LHCN-M2 (cell line): Measurements from ENCODE around the gene FHL3. TPM values are rescaled to one million over a fixed set of nuclear protein-coding genes. Genes with fewer than 3 reads are reported as not detected.

ENCODE experiments used
- DNase-seq: peaks from one replicate; pipeline ENCODE4 v3.0.0-alpha.2; 2012; ENCODE audit warnings: low read depth
- total RNA-seq: library from RNA; depleted of rRNA; stranded (reverse); fragments of >200 nt; gene quantifications from 2 replicates; pipeline ENCODE4 v1.2.3, GENCODE V29; 2014

FHL3 gene
- total RNA-seq, 1 experiment from 2014 or later: 39.0 TPM

DNA sequence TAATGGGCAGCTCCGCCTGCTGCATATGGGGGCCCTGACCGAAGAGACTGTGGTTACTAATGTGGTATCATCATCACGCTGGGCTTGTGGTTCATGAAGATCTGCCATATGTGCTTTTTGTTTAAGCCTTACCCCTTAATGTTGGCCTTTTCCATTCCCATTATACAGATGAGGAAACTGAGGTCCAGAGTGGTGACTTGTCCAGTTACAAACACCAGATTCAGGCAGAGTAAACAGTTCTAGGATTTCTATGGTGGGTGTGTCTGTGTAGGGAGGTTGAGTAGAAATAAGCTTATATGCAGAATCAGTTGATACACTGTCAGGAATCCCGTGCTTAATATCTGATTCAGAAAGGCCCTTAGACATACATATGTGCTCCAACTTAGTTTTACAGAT is 7.9 kb upstream of the FHL3 start:
- DNase-seq: no peak

DNA sequence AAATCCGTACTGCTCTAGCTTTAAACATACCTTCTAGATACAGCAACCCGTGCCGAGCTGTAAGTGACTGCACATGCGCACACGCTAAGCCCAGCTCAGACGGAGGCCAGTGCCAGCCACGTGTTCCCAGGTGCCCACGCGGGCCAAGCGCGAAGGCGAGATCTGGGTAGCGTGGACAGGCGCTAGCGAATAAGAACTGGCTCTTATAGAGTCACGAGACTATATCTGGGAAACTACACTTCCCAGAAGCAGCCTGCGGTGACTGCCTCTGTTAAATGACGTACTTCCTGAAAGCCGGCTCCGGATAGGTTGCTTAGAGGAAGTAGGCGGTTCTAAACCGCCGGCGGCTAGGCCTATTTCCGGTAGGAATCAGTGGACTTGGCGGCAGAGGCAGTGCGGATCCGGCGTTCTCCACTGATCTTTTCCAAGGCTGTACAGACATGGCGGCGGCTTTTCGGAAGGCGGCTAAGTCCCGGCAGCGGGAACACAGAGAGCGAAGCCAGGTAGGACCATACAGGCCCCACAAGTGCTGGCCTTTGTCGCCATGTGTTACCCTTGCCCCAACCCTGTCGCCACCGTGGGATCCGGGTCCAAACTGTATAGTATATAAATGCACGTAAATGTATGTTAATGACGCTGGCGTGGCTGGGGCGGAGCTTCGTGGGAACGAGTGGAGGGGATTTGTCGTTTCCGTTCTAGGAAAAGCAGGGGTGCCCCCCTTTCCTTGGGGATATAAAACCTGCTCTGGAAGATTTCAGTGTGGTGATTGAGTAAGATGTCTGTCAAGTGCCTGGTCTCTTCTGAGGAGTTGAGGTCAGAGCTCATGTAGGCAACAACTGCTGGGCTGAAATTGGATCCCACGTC is 7.3 kb upstream of the FHL3 start, which contains the start of gene UTP11:
TSS of gene UTP11 (plus strand) at position 372 of the 864 bp plus-strand sequence. CDS start at position 441, 69 bp downstream.
- peak; percentile 100 for DNase-seq

DNA sequence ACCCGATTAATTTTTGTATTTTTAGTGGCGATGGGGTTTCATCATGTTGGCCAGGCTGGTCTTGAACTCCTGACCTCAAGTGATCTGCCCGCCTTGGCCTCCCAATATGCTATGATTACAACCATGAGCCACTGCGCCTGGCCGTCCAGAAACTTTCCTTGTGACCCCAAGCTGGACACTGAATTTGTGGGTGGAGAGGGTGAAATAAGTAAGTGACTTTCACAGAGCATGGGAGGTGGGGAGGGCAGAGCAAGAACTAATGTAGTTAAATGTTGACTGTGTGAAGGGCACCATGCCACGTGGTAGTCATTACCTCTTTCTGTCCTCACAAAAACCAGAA is 4.5 kb upstream of the FHL3 start:
- no peak for DNase-seq

GRCh38 chr1:38009088-38009840 is 4.0 kb upstream of the FHL3 start:
- DNase-seq: peak; percentile 92

DNA sequence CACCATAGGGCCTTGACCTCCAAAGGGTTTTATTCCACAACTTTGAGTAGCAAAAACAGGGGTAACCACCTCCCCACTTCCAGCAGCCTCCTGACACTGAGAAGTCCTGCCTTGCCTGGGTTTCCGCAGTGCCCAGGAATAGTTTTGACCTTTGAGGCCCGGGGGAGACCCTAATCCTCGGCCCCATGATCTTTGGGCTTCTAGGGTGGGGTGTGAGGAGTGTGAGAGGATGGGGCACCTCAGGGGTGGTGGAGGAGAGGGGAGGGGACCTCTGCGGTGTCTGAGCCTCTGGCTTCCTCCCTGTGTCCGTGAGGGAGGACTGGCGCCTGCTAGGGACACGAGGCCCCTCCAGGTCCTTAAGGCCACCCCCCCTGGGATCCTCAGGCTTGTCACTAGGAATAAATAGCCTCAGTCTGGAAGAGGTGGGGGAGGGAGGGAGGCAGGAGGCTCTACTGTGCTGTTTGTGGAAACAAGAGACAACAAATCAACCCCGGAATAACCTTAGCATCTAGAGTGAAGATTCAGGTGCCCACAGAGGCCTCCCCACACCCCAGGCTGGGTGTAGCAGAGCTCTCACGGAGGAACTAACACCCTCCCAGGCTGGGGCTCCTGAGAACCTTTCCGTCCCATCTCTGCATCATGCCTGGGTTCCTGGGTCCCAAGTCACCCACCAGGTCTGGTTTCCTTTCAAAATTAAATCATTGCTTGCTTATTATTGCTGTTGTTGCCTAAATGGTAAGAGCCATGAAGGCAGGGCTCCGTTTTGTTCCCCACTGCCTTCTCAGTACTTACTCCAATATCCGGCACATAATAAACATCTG is 904 bp upstream of the FHL3 start:
- no peak for DNase-seq

GRCh38 chr1:38004284-38005108 is 818 bp downstream of the FHL3 start:
- DNase-seq: no peak

DNA sequence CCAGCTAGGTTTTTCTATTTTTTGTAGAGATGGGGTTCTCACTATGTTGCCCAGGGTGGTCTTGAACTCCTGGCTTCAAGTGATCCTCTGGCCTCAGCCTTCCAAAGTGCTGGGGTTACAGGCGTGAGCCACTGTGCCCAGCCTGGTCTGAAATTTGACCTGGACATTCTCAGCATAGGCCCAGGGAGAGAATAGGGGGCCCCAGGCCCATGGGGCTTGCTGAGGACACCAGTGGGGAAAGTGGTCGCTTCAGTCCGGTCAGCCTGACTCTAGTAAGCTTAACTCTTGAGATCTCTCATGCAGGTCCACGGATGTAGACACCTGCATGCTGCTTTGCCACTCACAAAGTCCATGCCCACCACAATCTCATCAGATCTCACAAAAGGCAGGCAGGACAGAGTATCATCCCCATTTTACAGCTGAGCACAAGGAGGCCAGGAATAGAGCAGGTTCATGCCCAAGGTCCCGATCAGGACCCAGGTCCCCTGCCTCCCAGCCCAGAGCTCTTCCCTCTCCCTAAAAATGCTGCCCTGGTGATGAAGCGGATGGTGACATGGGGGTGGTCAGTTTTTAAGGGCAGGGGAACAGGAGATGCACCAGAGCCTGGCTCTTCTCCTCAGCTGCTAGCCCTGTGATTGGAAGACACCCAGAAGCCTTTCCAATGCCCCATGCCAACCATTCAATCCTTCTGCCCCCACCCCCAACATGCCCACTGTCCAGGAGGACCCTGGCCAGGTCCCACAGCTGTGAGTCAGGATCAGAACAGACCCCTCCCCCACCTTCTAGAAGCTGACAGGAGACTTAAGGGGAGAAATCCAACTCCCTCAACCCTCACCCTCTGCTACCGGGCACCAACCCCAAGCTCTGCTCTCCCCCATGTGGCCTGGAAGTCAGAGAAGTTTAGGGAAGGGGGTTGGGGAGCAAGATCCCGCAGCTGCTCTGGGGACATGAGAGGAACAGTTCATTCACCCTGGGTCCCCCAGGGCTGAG is 1.8 kb downstream of the FHL3 start:
- DNase-seq: peak; percentile 74

DNA sequence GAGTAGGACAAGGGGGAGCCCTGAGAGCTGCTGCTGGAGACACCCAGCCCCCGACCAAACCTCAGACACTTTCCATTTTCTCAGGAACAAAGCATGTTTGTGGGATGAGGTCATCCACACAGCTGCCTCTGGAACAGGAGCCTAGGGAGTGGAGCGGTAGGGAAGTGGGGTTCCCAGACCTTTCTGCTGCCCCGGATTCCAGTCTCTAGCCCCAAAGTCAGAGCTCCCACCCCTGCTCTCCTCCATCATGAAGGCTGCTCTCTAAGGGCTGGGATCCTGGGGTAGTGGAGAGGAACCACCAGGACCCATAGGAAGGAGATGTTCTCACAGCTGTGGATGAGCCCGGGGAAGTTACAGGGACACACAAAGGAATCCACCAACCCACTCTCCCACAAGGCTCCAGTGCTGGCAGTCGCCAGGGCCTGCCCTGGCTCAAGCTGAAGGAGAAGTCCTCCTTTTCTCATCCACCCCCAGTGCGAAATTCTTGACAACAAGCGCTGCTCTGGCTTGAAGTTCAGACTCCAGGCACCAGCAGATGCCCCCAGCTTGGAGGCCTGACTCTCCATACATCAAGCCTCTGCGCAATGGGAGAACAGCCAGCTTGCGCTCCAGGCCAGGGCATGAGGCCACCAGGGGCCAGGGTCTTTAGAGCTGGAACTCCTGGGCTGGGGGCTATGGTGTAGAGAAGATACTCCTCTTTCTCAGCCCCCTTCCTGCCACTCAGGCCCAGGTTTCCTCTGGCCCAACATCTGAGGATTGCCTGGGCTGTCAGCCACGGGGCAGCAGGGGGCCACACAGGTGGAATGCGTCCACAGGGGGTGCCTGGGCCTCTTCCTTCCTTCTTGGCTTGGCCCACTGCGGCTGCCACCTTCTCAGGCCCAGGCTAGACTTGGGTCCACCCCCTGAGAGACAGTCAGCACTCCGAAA is 4.5 kb downstream of the FHL3 start:
- peak; percentile 97 for DNase-seq

- no peak for DNase-seq
These were observed 5.1 kb downstream of the FHL3 start for GRCh38 chr1:38000233-38000528.

- DNase-seq: peak; percentile 77
These were observed 5.7 kb downstream of the FHL3 start for GRCh38 chr1:37999430-38000232.

GRCh38 chr1:37998913-37999429 is 6.3 kb downstream of the FHL3 start:
- DNase-seq: no peak

- no peak for DNase-seq
These were observed 7.1 kb downstream of the FHL3 start for GRCh38 chr1:37998089-37998808.

- no peak for DNase-seq
These were observed 7.8 kb downstream of the FHL3 start for GRCh38 chr1:37997256-37998088.

DNA sequence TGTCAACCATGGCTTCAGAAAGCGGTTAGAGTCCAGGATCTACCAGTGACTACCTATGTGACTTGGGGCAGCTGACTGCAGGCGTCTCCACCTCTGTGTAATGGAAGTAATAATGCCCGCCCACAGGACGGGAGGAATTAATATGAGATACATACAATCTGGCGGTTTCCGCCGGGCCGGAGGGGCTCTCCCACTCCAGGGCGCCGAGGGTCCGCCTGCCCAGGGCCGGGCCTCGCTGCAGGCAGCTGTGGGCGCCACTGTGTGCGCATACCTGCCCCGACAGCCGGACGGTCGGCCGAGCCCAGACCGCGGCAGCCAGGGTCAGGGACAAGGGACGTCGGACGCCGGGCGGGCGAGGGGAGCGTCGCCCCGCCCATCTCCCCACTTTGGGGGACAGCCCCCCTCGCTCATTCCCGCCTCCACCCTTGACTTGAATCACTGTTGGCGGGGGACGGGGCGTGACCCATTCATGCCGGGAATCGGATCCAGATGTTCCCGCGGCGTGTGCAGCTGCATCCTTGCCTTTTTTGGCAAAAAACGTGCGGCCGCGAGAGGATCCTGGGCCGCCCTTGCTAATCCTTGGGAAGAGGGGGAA is 9.5 kb downstream of the FHL3 start:
- no peak for DNase-seq

DNA sequence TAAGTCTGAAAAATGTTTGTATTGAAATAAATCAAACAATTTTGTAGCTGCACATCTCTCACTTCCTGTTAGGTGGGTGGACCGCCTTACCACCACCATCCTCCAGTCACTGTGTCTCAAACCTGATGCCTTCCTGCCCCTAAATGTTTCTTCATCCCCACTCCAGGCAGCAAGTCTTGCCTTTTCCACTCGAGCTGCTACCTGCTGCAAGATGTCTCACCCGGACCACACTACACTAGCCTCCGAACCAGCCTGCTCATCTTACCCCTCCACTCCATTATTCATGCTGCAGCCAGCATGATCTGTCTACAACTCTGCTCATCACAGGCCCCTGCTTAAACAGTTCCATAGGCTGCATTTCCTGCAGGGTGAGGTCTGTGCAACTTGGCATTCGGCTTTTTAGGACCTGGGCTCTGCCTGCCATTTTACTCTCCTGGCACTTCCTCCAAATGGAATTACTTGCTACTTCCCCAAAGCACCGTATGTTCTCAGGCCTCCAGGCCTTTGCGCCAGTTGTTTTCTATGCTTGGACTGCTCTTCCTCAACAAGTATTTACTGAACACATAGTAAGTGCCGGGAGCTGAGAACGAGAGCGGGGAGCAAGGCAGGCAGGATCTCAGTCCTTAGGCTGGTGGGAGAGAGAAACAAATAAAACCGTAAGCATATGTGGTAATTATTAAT is 10.3 kb downstream of the FHL3 start:
- no peak for DNase-seq
